Activated CD4-positive, alpha-beta T cell treated with anti-CD3 and anti-CD28 coated beads, Interleukin-2, amount 10 ng/mL, durations not matched to agents 24 days and 14 days (primary cell): ENCODE results near the gene IFT22. TPM values are rescaled to one million over a fixed set of nuclear protein-coding genes. Genes with fewer than 3 reads are reported as not detected.
"Not testable (repeated sequence)": the region's sequence is repeated elsewhere in the genome, so short reads cannot be mapped to it uniquely, and the experiment has no call there.

Experiments used
- DNase-seq: peaks from one replicate; pipeline ENCODE4 v3.0.0; 2022
- H3K27ac Mint-ChIP-seq: one replicate; pipeline ENCODE4 v1.8.0; 2022; ENCODE audit warnings: mild to moderate bottlenecking, mixed read lengths
- H3K27me3 Mint-ChIP-seq: one replicate; pipeline ENCODE4 v1.8.0; 2022; ENCODE audit warnings: mixed read lengths
- H3K36me3 Mint-ChIP-seq: one replicate; pipeline ENCODE4 v1.8.0; 2022; ENCODE audit warnings: low read depth, mild to moderate bottlenecking, mixed read lengths
- H3K4me1 Mint-ChIP-seq: one replicate; pipeline ENCODE4 v1.8.0; 2021; ENCODE audit warnings: mixed read lengths
- H3K4me3 Mint-ChIP-seq: one replicate; pipeline ENCODE4 v1.8.0; 2022; ENCODE audit warnings: mild to moderate bottlenecking, moderate library complexity, mixed read lengths
- H3K9me3 Mint-ChIP-seq: one replicate; pipeline ENCODE4 v1.8.0; 2021; ENCODE audit warnings: mixed read lengths
- intact Hi-C: fragments of 100-400 bp; cut with micrococcal nuclease; formaldehyde crosslinking; loops from one replicate; pipeline ENCODE4 v1.15.1; 2023
- total RNA-seq: library from RNA; stranded (reverse); gene quantifications from 2 replicates; pipeline ENCODE4 v1.2.3, GENCODE V29; 2022

Gene IFT22
- total RNA-seq, 1 donor from 2014 or later = 6.6 TPM

DNA sequence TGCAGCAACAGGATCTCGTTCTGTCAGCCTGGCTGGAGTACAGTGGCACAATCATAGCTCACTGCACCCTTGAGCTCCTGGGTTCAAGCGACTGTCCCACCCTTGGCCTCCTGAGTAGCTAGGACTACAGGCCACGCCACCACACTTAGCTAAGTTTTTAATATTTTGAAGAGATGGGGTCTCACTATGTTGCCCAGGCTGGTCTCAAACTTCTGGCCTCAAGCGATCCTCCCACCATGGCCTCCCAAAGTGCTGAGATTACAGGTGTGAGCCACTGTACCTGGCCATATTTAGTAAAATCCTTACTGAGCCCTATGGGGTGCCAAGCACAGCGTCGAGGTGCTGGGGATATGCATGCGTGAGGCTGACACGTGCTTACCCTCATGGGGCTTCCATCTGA, 40.7 kb downstream of the IFT22 start:
- not testable (repeated sequence) for DNase-seq, H3K36me3 Mint-ChIP-seq, H3K4me1 Mint-ChIP-seq, H3K9me3 Mint-ChIP-seq, H3K4me3 Mint-ChIP-seq, H3K27me3 Mint-ChIP-seq, H3K27ac Mint-ChIP-seq
- intact Hi-C loops = loop anchor here (10.0 kb wide), 1 partner anchor 66 kb away; the partner anchor contains the start of genes PLOD3 and ZNHIT1

GRCh38 chr7:101278461-101279292, 42.9 kb downstream of the IFT22 start:
- Mint-ChIP-seq H3K4me1 (no peaks in the 10 kb centered on the region), H3K4me3 (no peak overlapping the region), H3K27me3 (peaks cover 3% of the 10 kb centered on the region), H3K36me3 (no peaks in the 10 kb centered on the region), H3K27ac (no peak overlapping the region), H3K9me3 (no peaks in the 10 kb centered on the region)
- intact Hi-C loops = no loop called here
- no peak for DNase-seq

- Mint-ChIP-seq H3K27ac (no peak overlapping the region), H3K4me1 (no peaks in the 10 kb centered on the region), H3K4me3 (no peak overlapping the region), H3K9me3 (no peaks in the 10 kb centered on the region), H3K36me3 (no peaks in the 10 kb centered on the region), H3K27me3 (peaks cover 10% of the 10 kb centered on the region)
- no peak for DNase-seq
- intact Hi-C loops = no loop called here
Measured at GRCh38 chr7:101277155-101277554, 44.5 kb downstream of the IFT22 start.

DNA sequence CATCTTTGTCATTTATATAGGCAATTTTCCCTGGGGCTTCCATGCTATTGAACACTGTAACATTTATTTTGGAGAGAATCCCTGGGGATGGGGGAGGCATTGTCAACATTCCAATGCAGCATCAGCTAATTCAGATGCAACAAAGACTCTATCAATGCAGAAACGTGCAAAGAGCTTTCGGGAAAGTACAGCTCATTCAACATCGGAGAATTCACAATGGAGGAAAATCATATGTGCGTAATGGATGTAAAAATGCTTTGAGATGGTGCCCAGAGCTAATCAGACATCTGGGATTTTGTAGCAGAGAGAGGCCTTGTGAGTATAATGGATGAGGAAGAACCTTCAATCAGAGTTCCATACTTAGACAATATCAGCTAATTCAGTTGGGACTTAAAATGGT, 48.4 kb downstream of the IFT22 start:
- no peaks in the 10 kb centered on the region for H3K36me3 Mint-ChIP-seq
- no peak overlapping the region for H3K27ac Mint-ChIP-seq
- intact Hi-C loops = no loop called here
- H3K4me3 Mint-ChIP-seq = no peak overlapping the region
- H3K4me1 Mint-ChIP-seq = no peaks in the 10 kb centered on the region
- H3K27me3 Mint-ChIP-seq = peaks cover 8% of the 10 kb centered on the region
- no peaks in the 10 kb centered on the region for H3K9me3 Mint-ChIP-seq
- no peak for DNase-seq

DNA sequence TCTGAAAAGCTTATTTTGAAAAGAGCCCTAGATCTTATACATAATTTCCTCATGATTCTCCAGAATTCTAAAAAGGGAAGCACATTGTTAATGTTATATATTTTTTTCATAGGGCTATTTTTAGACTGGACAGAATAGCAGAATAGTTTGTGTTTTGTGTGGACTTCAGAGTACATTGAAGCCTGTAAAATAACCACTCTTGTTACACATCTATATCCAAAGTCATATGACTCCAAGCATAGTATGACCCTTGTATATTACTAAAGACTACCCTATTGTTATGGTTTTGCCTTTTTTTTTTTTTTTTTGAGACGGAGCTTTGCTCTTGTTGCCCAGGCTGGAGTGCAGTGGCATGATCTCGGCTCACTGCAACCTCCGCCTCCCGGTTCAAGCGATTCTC, 50.6 kb downstream of the IFT22 start:
- DNase-seq = no peak
- Mint-ChIP-seq H3K36me3 (no peaks in the 10 kb centered on the region), H3K27me3 (peaks cover 8% of the 10 kb centered on the region), H3K9me3 (no peaks in the 10 kb centered on the region), H3K4me3 (no peak overlapping the region), H3K4me1 (no peaks in the 10 kb centered on the region), H3K27ac (no peak overlapping the region)
- intact Hi-C loops = no loop called here

GRCh38 chr7:101269664-101270063, 51.9 kb downstream of the IFT22 start:
- H3K27me3 Mint-ChIP-seq = peaks cover 8% of the 10 kb centered on the region
- H3K9me3 Mint-ChIP-seq = no peaks in the 10 kb centered on the region
- no peak overlapping the region for H3K4me3 Mint-ChIP-seq
- no peak overlapping the region for H3K27ac Mint-ChIP-seq
- intact Hi-C loops = no loop called here
- DNase-seq = no peak
- H3K4me1 Mint-ChIP-seq = no peaks in the 10 kb centered on the region
- no peaks in the 10 kb centered on the region for H3K36me3 Mint-ChIP-seq

DNA sequence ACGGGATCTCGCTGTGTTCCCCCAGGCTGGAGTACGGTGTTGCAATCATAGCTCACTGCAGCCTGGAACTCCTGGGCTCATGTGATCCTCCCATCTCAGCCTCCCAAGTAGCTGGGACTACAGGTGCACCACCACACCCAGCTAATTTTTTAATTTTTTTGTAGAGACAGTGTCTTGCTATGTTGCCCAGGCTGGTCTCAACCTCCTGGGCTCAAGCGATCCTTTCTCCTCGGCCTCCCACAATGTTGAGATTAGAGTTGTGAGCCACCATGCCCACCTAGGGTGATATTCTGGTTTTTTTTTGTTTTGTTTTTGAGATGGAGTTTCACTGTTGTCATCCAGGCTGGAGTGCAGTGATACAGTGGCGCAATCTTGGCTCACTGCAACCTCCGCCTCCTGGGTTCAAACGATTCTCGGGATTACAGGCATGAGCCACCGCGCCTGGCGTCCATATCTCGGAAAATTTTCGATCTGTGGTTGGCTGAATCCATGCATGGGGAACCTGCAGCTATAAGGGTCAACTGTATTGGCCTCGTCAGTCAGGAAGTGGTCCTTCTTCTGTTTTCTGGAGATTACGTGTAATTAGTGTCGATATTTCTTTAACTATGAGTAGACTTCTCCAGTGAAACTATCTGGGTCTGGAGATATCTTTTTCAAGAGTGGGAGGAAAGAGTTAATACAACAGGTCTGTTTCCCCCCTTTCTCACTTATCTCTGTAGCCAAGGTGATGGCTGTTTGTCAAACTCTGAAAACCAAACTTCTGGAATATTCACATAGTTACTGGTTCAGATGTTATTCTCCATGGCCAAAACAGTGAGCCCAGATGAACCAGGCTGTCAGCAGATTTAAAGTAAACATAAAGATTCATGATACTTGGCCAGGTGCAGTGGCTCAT, 55.7 kb downstream of the IFT22 start:
- no peak overlapping the region for H3K27ac Mint-ChIP-seq
- no peaks in the 10 kb centered on the region for H3K36me3 Mint-ChIP-seq
- no peak overlapping the region for H3K4me3 Mint-ChIP-seq
- DNase-seq = no peak
- H3K27me3 Mint-ChIP-seq = peaks cover 3% of the 10 kb centered on the region
- H3K4me1 Mint-ChIP-seq = no peaks in the 10 kb centered on the region
- H3K9me3 Mint-ChIP-seq = no peaks in the 10 kb centered on the region
- intact Hi-C loops = no loop called here

DNA sequence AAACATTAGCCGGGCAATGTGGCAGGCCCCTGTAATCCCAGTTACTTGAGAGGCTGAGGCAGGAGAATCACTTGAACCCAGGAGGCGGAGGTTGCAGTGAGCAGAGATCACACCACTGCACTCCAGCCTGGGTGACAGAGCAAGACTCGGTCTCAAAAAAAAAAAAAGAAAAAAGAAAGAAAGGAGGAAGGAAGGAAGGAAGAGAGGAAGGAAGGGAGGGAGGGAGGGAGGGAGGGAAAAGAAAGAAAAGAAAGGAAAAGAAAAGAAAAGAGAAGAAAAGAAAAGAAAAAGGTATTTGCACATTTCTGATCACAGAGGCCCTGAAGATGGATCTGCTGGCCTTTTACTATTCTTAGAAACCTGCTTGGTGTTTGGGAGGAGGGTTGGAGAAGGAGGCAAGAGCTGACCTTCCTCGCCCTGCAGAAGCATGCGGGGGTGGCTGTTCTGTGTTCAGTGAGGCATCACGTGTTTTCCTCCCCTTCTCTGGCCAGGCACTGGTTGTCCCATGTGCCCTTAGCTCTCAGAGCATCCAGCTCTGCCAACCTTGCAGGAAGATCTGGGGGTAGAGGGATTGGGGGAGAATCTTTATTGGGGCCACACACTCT, 57.4 kb downstream of the IFT22 start:
- H3K4me3 Mint-ChIP-seq, H3K36me3 Mint-ChIP-seq, DNase-seq, intact Hi-C loops, H3K9me3 Mint-ChIP-seq, H3K4me1 Mint-ChIP-seq, H3K27me3 Mint-ChIP-seq, H3K27ac Mint-ChIP-seq: not testable (repeated sequence)

Other genes starting within 250 kb of the IFT22 start
- gene TRIM56, start 236.3 kb downstream of the IFT22 start, total RNA-seq = 41.1 and 44.5 TPM in 2 replicates
- 0.33 and 0.45 TPM in 2 replicates for gene SERPINE1, start 194.7 kb downstream of the IFT22 start, total RNA-seq
- gene AP1S1, start 167.3 kb downstream of the IFT22 start, total RNA-seq = 44.2 and 49.2 TPM in 2 replicates
- gene VGF, start 156.2 kb downstream of the IFT22 start, total RNA-seq = 0.23 and 0.28 TPM in 2 replicates
- gene NAT16, start 141.5 kb downstream of the IFT22 start, total RNA-seq = not detected in 2 replicates
- gene MOGAT3, start 120.8 kb downstream of the IFT22 start, total RNA-seq = not detected in 2 replicates
- gene PLOD3, start 104.2 kb downstream of the IFT22 start, total RNA-seq = 85.2 and 93.6 TPM in 2 replicates
- 53.8 and 54.2 TPM in 2 replicates for gene ZNHIT1, start 103.6 kb downstream of the IFT22 start, total RNA-seq
- 19.6 and 20.7 TPM in 2 replicates for gene CLDN15, start 84.0 kb downstream of the IFT22 start, total RNA-seq
- gene FIS1, start 76.7 kb downstream of the IFT22 start, total RNA-seq = 127 and 136 TPM in 2 replicates
- not detected in 2 replicates for gene COL26A1, start 41.1 kb upstream of the IFT22 start, total RNA-seq